A549 (cell line): ENCODE measurements around the gene PVR. TPM values are rescaled to one million over a fixed set of nuclear protein-coding genes. Genes with fewer than 3 reads are reported as not detected.

ENCODE experiments used
- ATAC-seq, 2 experiments: fragments of 200-7000 bp in 1 of 2; fragments of >200 bp in 1 of 2; cut with Nextera tagmentation in 1 of 2; cut with Tn5 transposase in 1 of 2; 3 replicates each; pipeline versions ENCODE4 v1.8.0 to v1.9.1; 2018 to 2020; ENCODE audit warnings: mild to moderate bottlenecking in 1 of 2, moderate library complexity in 1 of 2
- CTCF ChIA-PET: fragments of 300-600 bp; sonication (Branson Sonifier 250); formaldehyde crosslinking; extraction: SDS; loops from one replicate; lab custom pipeline; 2021; ENCODE audit warnings: antibody characterized with exemption, inconsistent platforms; lab: Yijun Ruan, JAX
- POLR2A ChIA-PET: fragments of 350-600 bp; formaldehyde crosslinking; extraction: SDS; loops from one replicate; lab custom pipeline; 2021; ENCODE audit warnings: antibody characterized with exemption, inconsistent platforms; lab: Yijun Ruan, JAX
- DNase-seq, 2 experiments: peaks; one replicate each; pipeline versions ENCODE4 v3.0.0 to v3.0.0-alpha.2; 2011 to 2016; ENCODE audit warnings: low read depth in 1 of 2, low spot score in 1 of 2
- FAIRE-seq: peaks from 2 replicates; lab custom pipeline; 2011; peaks lifted over from hg19 to GRCh38; lab: Jason Lieb, UNC
- H3K27ac ChIP-seq, 2 experiments: fragments of >200 bp; sonication (Bioruptor Twin); formaldehyde crosslinking; 3 replicates each; pipeline ENCODE4 v1.5.1; 2016 to 2017
- H3K4me1 ChIP-seq: fragments of >200 bp; sonication (Bioruptor Twin); formaldehyde crosslinking; 3 replicates; pipeline ENCODE4 v1.6.1; 2016
- H3K4me2 ChIP-seq: fragments of >200 bp; sonication (Bioruptor Twin); formaldehyde crosslinking; 3 replicates; pipeline ENCODE4 v1.6.1; 2016
- H3K4me3 ChIP-seq: fragments of >200 bp; sonication (Bioruptor Twin); formaldehyde crosslinking; 3 replicates; pipeline ENCODE4 v1.5.1; 2016
- H3K9me3 ChIP-seq: fragments of >200 bp; sonication (Bioruptor Twin); formaldehyde crosslinking; 3 replicates; pipeline ENCODE4 v1.6.1; 2016
- BHLHE40 ChIP-seq: IDR thresholded peaks from 2 replicates; pipeline ENCODE4 v1.6.1; 2012; ENCODE audit warnings: low read depth, low read length, inconsistent platforms
- CEBPB ChIP-seq, 2 experiments: fragments of >200 bp in 1 of 2; sonication (Bioruptor Twin) in 1 of 2; formaldehyde crosslinking in 1 of 2; IDR thresholded peaks; 2 replicates each; pipeline ENCODE4 v1.6.1; 2012 to 2016
- CHD2 ChIP-seq: fragments of 150-350 bp; IDR thresholded peaks from 2 replicates; pipeline ENCODE4 v1.6.1; 2014; ENCODE audit warnings: low read length; ENCODE audit not compliant: partially characterized antibody
- CHD4 ChIP-seq: fragments of 200-600 bp; sonication (generic); IDR thresholded peaks from 2 replicates; pipeline ENCODE4 v1.6.1; 2016; ENCODE audit warnings: antibody characterized with exemption, mild to moderate bottlenecking, borderline replicate concordance
- CTCF ChIP-seq: fragments of >200 bp; sonication (Bioruptor Twin); formaldehyde crosslinking; IDR thresholded peaks from 3 replicates; pipeline ENCODE4 v1.5.1; 2016
- EHF ChIP-seq: fragments of 250-450 bp; sonication (Bioruptor Pico); IDR thresholded peaks from 2 replicates; pipeline ENCODE4 v1.5.0; 2020; ENCODE audit warnings: mild to moderate bottlenecking
- EHMT2 ChIP-seq: fragments of 200-600 bp; sonication (generic); IDR thresholded peaks from 2 replicates; pipeline ENCODE4 v1.6.1; 2016; ENCODE audit warnings: antibody characterized with exemption, low read depth, mild to moderate bottlenecking, moderate library complexity
- EP300 ChIP-seq, 2 experiments: fragments of >200 bp; sonication (Bioruptor Twin); formaldehyde crosslinking; IDR thresholded peaks; 2 replicates in 1 of 2; 3 replicates in 1 of 2; pipeline ENCODE4 v1.6.1; 2016 to 2017
- ESRRA ChIP-seq: fragments of 150-350 bp; IDR thresholded peaks from 2 replicates; pipeline ENCODE4 v1.6.1; 2014; ENCODE audit warnings: mild to moderate bottlenecking, low read length, borderline replicate concordance
- GATA3 ChIP-seq: IDR thresholded peaks from 2 replicates; pipeline ENCODE4 v1.6.1; 2012; ENCODE audit warnings: borderline replicate concordance
- HMGXB4 ChIP-seq: fragments of 250-450 bp; sonication (Bioruptor Pico); IDR thresholded peaks from 2 replicates; pipeline ENCODE4 v1.5.0; 2021; ENCODE audit warnings: mild to moderate bottlenecking, moderate library complexity, borderline replicate concordance
- HOXA7 ChIP-seq: fragments of 250-450 bp; sonication (Bioruptor Pico); IDR thresholded peaks from 2 replicates; pipeline ENCODE4 v1.5.0; 2020; ENCODE audit warnings: mild to moderate bottlenecking, moderate library complexity
- JUNB ChIP-seq: fragments of >200 bp; sonication (Bioruptor Twin); formaldehyde crosslinking; IDR thresholded peaks from 2 replicates; pipeline ENCODE4 v1.6.1; 2016
- KDM5A ChIP-seq: fragments of 200-600 bp; sonication (generic); IDR thresholded peaks from 2 replicates; pipeline ENCODE4 v1.6.1; 2016; ENCODE audit warnings: antibody characterized with exemption, mild to moderate bottlenecking
- MAZ ChIP-seq: fragments of 150-350 bp; IDR thresholded peaks from 2 replicates; pipeline ENCODE4 v1.6.1; 2014; ENCODE audit warnings: antibody characterized with exemption, low read depth, low read length, borderline replicate concordance
- MYC ChIP-seq: IDR thresholded peaks from 2 replicates; pipeline ENCODE4 v1.6.1; 2012; ENCODE audit warnings: mild to moderate bottlenecking, inconsistent platforms, low read length, improper control_type of control experiment, borderline replicate concordance
- NFE2L2 ChIP-seq: fragments of 150-350 bp; conservative IDR thresholded peaks from 2 replicates; pipeline ENCODE4 v1.6.1; 2014; ENCODE audit warnings: low read length
- NR3C1 ChIP-seq: fragments of >200 bp; sonication (Bioruptor Twin); formaldehyde crosslinking; IDR thresholded peaks from 3 replicates; pipeline ENCODE4 v1.6.1; 2017
- PHF8 ChIP-seq: fragments of 200-600 bp; sonication (generic); IDR thresholded peaks from 2 replicates; pipeline ENCODE4 v1.6.1; 2016; ENCODE audit warnings: low read depth, mild to moderate bottlenecking, antibody characterized with exemption, moderate library complexity, borderline replicate concordance
- POLR2AphosphoS2 ChIP-seq: conservative IDR thresholded peaks from 2 replicates; pipeline ENCODE4 v1.6.1; 2012; ENCODE audit warnings: low read length, improper control_type of control experiment, inconsistent platforms
- RAD21 ChIP-seq, 2 experiments: fragments of >200 bp in 1 of 2; sonication (Bioruptor Twin) in 1 of 2; formaldehyde crosslinking in 1 of 2; IDR thresholded peaks in 1 of 2; conservative IDR thresholded peaks in 1 of 2; 2 replicates in 1 of 2; 3 replicates in 1 of 2; pipeline ENCODE4 v1.6.1; 2012 to 2018; ENCODE audit warnings: inconsistent platforms in 1 of 2
- RARB ChIP-seq: fragments of 250-450 bp; sonication (Bioruptor Pico); IDR thresholded peaks from 2 replicates; pipeline ENCODE4 v1.8.0; 2021; ENCODE audit warnings: mild to moderate bottlenecking, moderate library complexity
- REST ChIP-seq: fragments of 200-600 bp; sonication (generic); IDR thresholded peaks from 2 replicates; pipeline ENCODE4 v1.6.1; 2016; ENCODE audit warnings: antibody characterized with exemption, mild to moderate bottlenecking, moderate library complexity
- SREBF2 ChIP-seq: fragments of 450-650 bp; IDR thresholded peaks from 2 replicates; pipeline ENCODE4 v1.6.1; 2014; ENCODE audit warnings: mild to moderate bottlenecking, moderate library complexity
- ZC3H11A ChIP-seq: fragments of 450-650 bp; IDR thresholded peaks from 2 replicates; pipeline ENCODE4 v1.6.1; 2014; ENCODE audit warnings: antibody characterized with exemption, mild to moderate bottlenecking
- ZNF302 ChIP-seq: fragments of 250-450 bp; sonication (Bioruptor Pico); IDR thresholded peaks from 2 replicates; pipeline ENCODE4 v1.9.0; 2021; ENCODE audit warnings: inconsistent platforms, mild to moderate bottlenecking, moderate library complexity
- WGBS: methylation state at CpG from one replicate; pipeline ENCODE4 v1.1.6; 2017; ENCODE audit errors: missing lambda C conversion rate; 5-methylcytosine and 5-hydroxymethylcytosine counted together
- polyA plus RNA-seq, 4 experiments: library from polyadenylated mRNA; depleted of rRNA in 3 of 4; stranded (reverse); fragments of >200 nt; fragmentation: RNase III in 1 of 4; extraction: RNeasy Plus Mini Kit Qiagen cat#74134 plus additional on column Dnase treatment in 1 of 4; gene quantifications; 2 replicates in 3 of 4; 3 replicates in 1 of 4; pipeline ENCODE4 v1.2.3, GENCODE V29; 2011 to 2017
- TF ChIP-seq, protein P1 (sequence below): fragments of >200 bp; sonication (Bioruptor Twin); formaldehyde crosslinking; IDR thresholded peaks from 2 replicates; pipeline ENCODE4 v1.6.1; 2016
- TF ChIP-seq, protein P2 (sequence below): fragments of 450-650 bp; IDR thresholded peaks from 2 replicates; pipeline ENCODE4 v1.6.1; 2014; ENCODE audit warnings: antibody characterized with exemption

PVR gene
- polyA plus RNA-seq, 2 of the 4 experiments (the other 2 are of a cell fraction) = 90.3 to 108 TPM

GRCh38 chr19:44701228-44701627, 57.5 kb downstream of the PVR start:
- peak overlapping the region; percentile 4 to 71; a peak in 3 of 6 replicates for H3K27ac ChIP-seq
- no peak overlapping the region for H3K4me3 ChIP-seq
- no peak overlapping the region for H3K4me2 ChIP-seq
- TF ChIP-seq NFE2L2 = no peak
- TF ChIP-seq, protein P1, sequence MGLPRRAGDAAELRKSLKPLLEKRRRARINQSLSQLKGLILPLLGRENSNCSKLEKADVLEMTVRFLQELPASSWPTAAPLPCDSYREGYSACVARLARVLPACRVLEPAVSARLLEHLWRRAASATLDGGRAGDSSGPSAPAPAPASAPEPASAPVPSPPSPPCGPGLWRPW = no peak
- no peak for TF ChIP-seq EP300 (IDR thresholded peaks at IDR 0.05)
- no peak for TF ChIP-seq PHF8
- TF ChIP-seq, protein P2, sequence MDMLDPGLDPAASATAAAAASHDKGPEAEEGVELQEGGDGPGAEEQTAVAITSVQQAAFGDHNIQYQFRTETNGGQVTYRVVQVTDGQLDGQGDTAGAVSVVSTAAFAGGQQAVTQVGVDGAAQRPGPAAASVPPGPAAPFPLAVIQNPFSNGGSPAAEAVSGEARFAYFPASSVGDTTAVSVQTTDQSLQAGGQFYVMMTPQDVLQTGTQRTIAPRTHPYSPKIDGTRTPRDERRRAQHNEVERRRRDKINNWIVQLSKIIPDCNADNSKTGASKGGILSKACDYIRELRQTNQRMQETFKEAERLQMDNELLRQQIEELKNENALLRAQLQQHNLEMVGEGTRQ = no peak
- TF ChIP-seq MAZ = no peak
- TF ChIP-seq REST = no peak
- no peak for TF ChIP-seq POLR2AphosphoS2
- TF ChIP-seq ESRRA = no peak
- TF ChIP-seq GATA3 = no peak
- no peak for TF ChIP-seq EHF (CRISPR knock-in tag)
- no peak for TF ChIP-seq CHD4
- no peak for TF ChIP-seq CTCF
- no peak for TF ChIP-seq KDM5A
- TF ChIP-seq EHMT2 = no peak
- TF ChIP-seq CEBPB (IDR thresholded peaks at IDR 0.05) = no peak
- TF ChIP-seq BHLHE40 = no peak
- no peak for TF ChIP-seq ZNF302 (CRISPR knock-in tag)
- no peak for TF ChIP-seq JUNB
- no peak for TF ChIP-seq CHD2
- ATAC-seq (no peak), DNase-seq (no peak), FAIRE-seq (no peak)
- ChIA-PET POLR2A (no interaction called here), CTCF (interaction anchor here (0.8 to 31.4 kb wide), 8 partner anchors 3 to 145 kb away, joined by 3 to 694 read pairs (median 8); partner anchors contain the start of genes CEACAM16 and NECTIN2)
- 82% methylated on average over 15 of the region's 15 CpGs for WGBS
- H3K4me1 ChIP-seq = peaks cover 4% of the 10 kb centered on the region
- no peaks in the 10 kb centered on the region for H3K9me3 ChIP-seq

DNA sequence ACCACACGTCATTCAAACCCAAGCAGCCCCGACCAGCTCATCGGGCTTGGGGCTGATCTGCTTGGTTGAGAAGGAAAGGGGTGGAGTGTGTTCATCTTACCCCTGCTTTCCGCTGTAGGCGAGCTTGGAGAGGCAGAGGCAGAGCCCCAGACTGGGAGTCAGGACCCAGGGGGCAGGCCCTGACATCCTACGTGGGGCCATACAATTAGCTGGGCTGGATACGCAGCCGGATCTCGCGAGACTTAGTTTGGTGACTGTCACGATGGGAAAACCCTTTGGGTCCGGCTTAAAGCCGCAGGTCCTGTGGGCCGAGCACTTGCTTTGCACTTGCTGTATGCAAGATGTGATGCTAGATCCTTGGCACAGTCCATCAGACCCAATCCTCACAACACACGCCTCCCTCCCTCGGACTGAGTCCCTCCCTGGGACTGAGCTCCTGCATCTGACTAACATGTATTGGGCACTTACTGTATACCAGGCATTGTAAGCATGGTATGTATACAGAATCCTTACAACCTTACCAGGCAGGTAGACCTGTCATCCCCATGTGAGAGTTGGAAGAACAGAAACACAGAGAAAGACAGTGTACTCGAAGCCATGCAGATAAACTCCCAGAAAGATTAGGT, 59.0 kb downstream of the PVR start:
- Histone ChIP-seq H3K27ac (peak overlapping the region in 1 of 2 experiments; percentile 71; a peak in 3 of 6 replicates), H3K4me2 (no peak overlapping the region), H3K4me1 (no peaks in the 10 kb centered on the region), H3K4me3 (no peak overlapping the region), H3K9me3 (no peaks in the 10 kb centered on the region)
- TF ChIP-seq RAD21 (conservative IDR thresholded peaks at IDR 0.05 in 1 of 2, IDR thresholded peaks at IDR 0.05 in 1 of 2) (no peak), ZC3H11A (no peak), MYC (no peak), NR3C1 (no peak), HOXA7 (CRISPR knock-in tag) (no peak), SREBF2 (no peak), RARB (no peak), HMGXB4 (CRISPR knock-in tag) (no peak)
- WGBS = 86% methylated on average over 17 of the region's 17 CpGs
- ChIA-PET POLR2A (no interaction called here), CTCF (interaction anchor here (1.1 to 31.4 kb wide), 7 partner anchors 5 to 141 kb away, joined by 3 to 694 read pairs (median 8); partner anchors contain the start of gene CEACAM16)
- no peak for DNase-seq
- ATAC-seq = no peak; a peak in 1 of 6 replicates
- FAIRE-seq = no peak
